Measurements from ENCODE around the gene HEXA. TPM values are rescaled to one million over a fixed set of nuclear protein-coding genes. Genes with fewer than 3 reads are reported as not detected.
"Not testable (repeated sequence)": the region's sequence is repeated elsewhere in the genome, so short reads cannot be mapped to it uniquely, and the experiment has no call there.

HEXA gene
- total RNA-seq, 5 donors from 2014 or later (not counting 1 experiment from before 2014, with no cell fraction given) = 78.2 to 101 (median 88.4) TPM

DNA sequence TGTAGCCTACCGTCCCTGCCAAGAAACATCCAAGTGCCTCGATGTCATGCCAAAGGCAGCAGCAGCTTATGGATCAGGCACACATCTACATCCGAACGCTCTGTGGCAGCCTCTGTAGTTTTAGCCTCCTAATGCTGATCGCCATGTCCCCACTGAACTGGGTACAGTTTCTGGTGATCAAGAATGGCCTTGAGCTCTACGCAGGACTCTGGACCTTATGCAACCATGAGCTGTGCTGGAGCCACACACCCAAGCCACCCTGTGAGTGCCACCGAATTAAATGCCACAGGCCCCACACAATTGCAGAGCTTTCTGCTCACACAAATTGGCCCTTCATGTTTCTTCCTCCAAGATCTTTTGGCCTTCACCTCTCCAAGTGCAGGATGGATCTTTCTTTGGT, 22.8 kb upstream of the HEXA start:
- Mint-ChIP-seq H3K4me1 (no peaks in the 10 kb centered on the region), H3K9me3 (no peaks in the 10 kb centered on the region), H3K27ac (no peak overlapping the region), H3K36me3 (no peaks in the 10 kb centered on the region), H3K27me3 (peaks cover 12 to 15% of the 10 kb centered on the region in 2 donors), H3K4me3 (no peak overlapping the region)
- Histone ChIP-seq H3K9me3 (no peaks in the 10 kb centered on the region), H3K4me3 (ENCODE audit: control insufficient read depth in 1 of 2, extremely low read depth in 1 of 2, low read length in 1 of 2) (no peak overlapping the region), H3K4me1 (ENCODE audit: control insufficient read depth in 1 of 2, extremely low read depth in 1 of 2, insufficient read depth in 2 of 2, low read length in 2 of 2) (no peaks in the 10 kb centered on the region), H3K36me3 (ENCODE audit: control insufficient read depth in 2 of 2, extremely low read depth in 1 of 2, insufficient read depth in 1 of 2, low read length in 1 of 2) (no peaks in the 10 kb centered on the region), H3K27ac (ENCODE audit: low read length) (no peak overlapping the region), H3K27me3 (replicated peaks in 1 of 2; ENCODE audit: control insufficient read depth in 2 of 2, extremely low read depth in 1 of 2, insufficient read depth in 2 of 2, low read length in 1 of 2) (peaks cover 0 to 5% of the 10 kb centered on the region in 2 experiments)
- DNase-seq = no peak
- WGBS (ENCODE audit: insufficient coverage) = 89% methylated on average over 6 of the region's 7 CpGs
- no peak for ATAC-seq (replicated peaks in 1 of 4)
- POLR2A ChIA-PET = interaction anchor here in 1 of 2 donors (0.6 kb wide), 1 partner anchor 88 kb away, joined by 3 read pairs; no protein-coding TSS in a partner anchor
- CTCF ChIA-PET = no interaction called here

DNA sequence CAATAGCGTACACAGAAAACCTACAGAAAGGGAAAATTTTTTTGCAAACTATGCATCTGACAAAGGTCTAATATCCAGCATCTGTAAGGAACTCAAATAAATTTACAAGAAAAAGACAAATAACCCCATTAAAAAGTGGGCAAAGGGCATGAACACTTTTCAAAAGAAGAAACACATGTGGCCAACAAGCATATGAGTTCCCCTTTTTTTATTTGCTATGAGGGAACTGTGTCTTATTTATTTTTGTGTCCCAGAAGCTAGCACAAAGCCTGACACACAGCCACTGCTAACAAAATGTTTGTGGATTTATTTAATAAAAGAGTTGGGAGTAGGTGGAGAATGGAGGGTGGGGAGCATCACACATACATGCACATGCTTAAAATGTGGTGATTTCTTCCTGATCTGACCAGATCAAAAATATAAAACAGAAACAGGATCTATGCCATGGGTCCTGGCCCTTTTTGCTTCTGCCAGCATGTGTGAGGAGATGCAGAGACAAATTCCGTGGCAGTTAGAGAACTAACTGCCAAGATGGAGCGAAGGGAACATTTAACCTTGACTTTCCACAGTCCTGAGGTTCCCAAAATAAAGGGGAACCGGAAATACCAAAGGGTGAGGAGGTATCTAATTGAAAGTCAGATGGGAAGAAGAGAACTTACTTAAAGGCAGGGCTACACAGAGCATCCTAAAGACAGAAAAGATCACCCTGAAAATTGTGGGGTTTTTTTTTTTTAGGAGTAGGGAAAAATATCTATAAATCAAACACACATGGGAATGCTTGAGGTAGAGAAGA, 22.2 kb upstream of the HEXA start, which contains the start of gene TMEM202:
Gene TMEM202, plus strand, starts transcription at position 510 of the 793 bp plus-strand sequence. Its CDS starts 22 bp downstream, at position 532.
- no peak for ATAC-seq (replicated peaks in 1 of 4)
- Histone ChIP-seq H3K4me3 (ENCODE audit: control insufficient read depth in 1 of 2, extremely low read depth in 1 of 2, low read length in 1 of 2) (no peak within 1 kb of the TSS), H3K27me3 (replicated peaks in 1 of 2; ENCODE audit: control insufficient read depth in 2 of 2, extremely low read depth in 1 of 2, insufficient read depth in 2 of 2, low read length in 1 of 2) (peaks cover under 1 to 5% of the 10 kb centered on the region in 2 experiments), H3K36me3 (ENCODE audit: control insufficient read depth in 2 of 2, extremely low read depth in 1 of 2, insufficient read depth in 1 of 2, low read length in 1 of 2) (no peaks in the 10 kb centered on the region), H3K27ac (ENCODE audit: low read length) (no peak within 1 kb of the TSS), H3K4me1 (ENCODE audit: control insufficient read depth in 1 of 2, extremely low read depth in 1 of 2, insufficient read depth in 2 of 2, low read length in 2 of 2) (no peaks in the 10 kb centered on the region), H3K9me3 (no peaks in the 10 kb centered on the region)
- WGBS (ENCODE audit: insufficient coverage) = 56% methylated on average over 2 of the region's 4 CpGs
- H3K4me1 Mint-ChIP-seq = no peaks in the 10 kb centered on the region
- H3K36me3 Mint-ChIP-seq = no peaks in the 10 kb centered on the region
- no peaks in the 10 kb centered on the region for H3K9me3 Mint-ChIP-seq
- no peak within 1 kb of the TSS for H3K27ac Mint-ChIP-seq
- H3K27me3 Mint-ChIP-seq = peaks cover 10 to 12% of the 10 kb centered on the region in 2 donors
- CTCF ChIA-PET = no interaction called here
- no peak for DNase-seq
- POLR2A ChIA-PET = no interaction called here
- H3K4me3 Mint-ChIP-seq = no peak within 1 kb of the TSS

GRCh38 chr15:72396331-72396730, 20.5 kb upstream of the HEXA start:
- H3K27me3 ChIP-seq (replicated peaks in 1 of 2; ENCODE audit: control insufficient read depth in 2 of 2, extremely low read depth in 1 of 2, insufficient read depth in 2 of 2, low read length in 1 of 2); ATAC-seq (replicated peaks in 1 of 4); DNase-seq; H3K36me3 ChIP-seq (ENCODE audit: control insufficient read depth in 2 of 2, extremely low read depth in 1 of 2, insufficient read depth in 1 of 2, low read length in 1 of 2); H3K9me3 ChIP-seq; H3K36me3 Mint-ChIP-seq; H3K27ac Mint-ChIP-seq; H3K4me1 Mint-ChIP-seq; H3K4me1 ChIP-seq (ENCODE audit: control insufficient read depth in 1 of 2, extremely low read depth in 1 of 2, insufficient read depth in 2 of 2, low read length in 2 of 2); H3K9me3 Mint-ChIP-seq; CTCF ChIA-PET; H3K4me3 Mint-ChIP-seq; H3K4me3 ChIP-seq (ENCODE audit: control insufficient read depth in 1 of 2, extremely low read depth in 1 of 2, low read length in 1 of 2); H3K27ac ChIP-seq (ENCODE audit: low read length); POLR2A ChIA-PET: not testable (repeated sequence)
- H3K27me3 Mint-ChIP-seq = peaks cover 1 to 12% of the 10 kb centered on the region in 2 donors
- WGBS (ENCODE audit: insufficient coverage) = no CpG with 5 or more reads among the region's 24 CpGs

GRCh38 chr15:72389231-72389630, 13.4 kb upstream of the HEXA start:
- ATAC-seq (replicated peaks in 1 of 4) (no peak), DNase-seq (no peak)
- no peaks in the 10 kb centered on the region for H3K4me1 Mint-ChIP-seq
- no peaks in the 10 kb centered on the region for H3K36me3 ChIP-seq (ENCODE audit: control insufficient read depth in 2 of 2, extremely low read depth in 1 of 2, insufficient read depth in 1 of 2, low read length in 1 of 2)
- ChIA-PET CTCF (no interaction called here), POLR2A (no interaction called here)
- no peak overlapping the region for H3K27ac Mint-ChIP-seq
- no peaks in the 10 kb centered on the region for H3K36me3 Mint-ChIP-seq
- H3K27me3 ChIP-seq (replicated peaks in 1 of 2; ENCODE audit: control insufficient read depth in 2 of 2, extremely low read depth in 1 of 2, insufficient read depth in 2 of 2, low read length in 1 of 2) = peaks cover 4 to 5% of the 10 kb centered on the region in 2 experiments
- no peaks in the 10 kb centered on the region for H3K9me3 ChIP-seq
- peaks cover 6 to 11% of the 10 kb centered on the region in 2 donors for H3K27me3 Mint-ChIP-seq
- no peaks in the 10 kb centered on the region for H3K9me3 Mint-ChIP-seq
- no CpG with 5 or more reads among the region's 3 CpGs for WGBS (ENCODE audit: insufficient coverage)
- H3K27ac ChIP-seq (ENCODE audit: low read length) = no peak overlapping the region
- H3K4me3 ChIP-seq (ENCODE audit: control insufficient read depth in 1 of 2, extremely low read depth in 1 of 2, low read length in 1 of 2) = no peak overlapping the region
- no peak overlapping the region for H3K4me3 Mint-ChIP-seq
- H3K4me1 ChIP-seq (ENCODE audit: control insufficient read depth in 1 of 2, extremely low read depth in 1 of 2, insufficient read depth in 2 of 2, low read length in 2 of 2) = no peaks in the 10 kb centered on the region

- ChIA-PET CTCF (no interaction called here), POLR2A (no interaction called here)
- Histone ChIP-seq H3K4me3 (ENCODE audit: control insufficient read depth in 1 of 2, extremely low read depth in 1 of 2, low read length in 1 of 2) (no peak overlapping the region), H3K27ac (ENCODE audit: low read length) (no peak overlapping the region), H3K36me3 (ENCODE audit: control insufficient read depth in 2 of 2, extremely low read depth in 1 of 2, insufficient read depth in 1 of 2, low read length in 1 of 2) (no peaks in the 10 kb centered on the region), H3K4me1 (ENCODE audit: control insufficient read depth in 1 of 2, extremely low read depth in 1 of 2, insufficient read depth in 2 of 2, low read length in 2 of 2) (no peaks in the 10 kb centered on the region), H3K9me3 (no peaks in the 10 kb centered on the region), H3K27me3 (replicated peaks in 1 of 2; ENCODE audit: control insufficient read depth in 2 of 2, extremely low read depth in 1 of 2, insufficient read depth in 2 of 2, low read length in 1 of 2) (peaks cover 2 to 4% of the 10 kb centered on the region in 2 experiments)
- ATAC-seq (replicated peaks in 1 of 4) = no peak
- Mint-ChIP-seq H3K9me3 (no peaks in the 10 kb centered on the region), H3K4me3 (no peak overlapping the region), H3K27ac (no peak overlapping the region), H3K27me3 (peaks cover 9 to 11% of the 10 kb centered on the region in 2 donors), H3K4me1 (no peaks in the 10 kb centered on the region), H3K36me3 (no peaks in the 10 kb centered on the region)
- DNase-seq = no peak
Observed at GRCh38 chr15:72387741-72388140, 11.9 kb upstream of the HEXA start.

DNA sequence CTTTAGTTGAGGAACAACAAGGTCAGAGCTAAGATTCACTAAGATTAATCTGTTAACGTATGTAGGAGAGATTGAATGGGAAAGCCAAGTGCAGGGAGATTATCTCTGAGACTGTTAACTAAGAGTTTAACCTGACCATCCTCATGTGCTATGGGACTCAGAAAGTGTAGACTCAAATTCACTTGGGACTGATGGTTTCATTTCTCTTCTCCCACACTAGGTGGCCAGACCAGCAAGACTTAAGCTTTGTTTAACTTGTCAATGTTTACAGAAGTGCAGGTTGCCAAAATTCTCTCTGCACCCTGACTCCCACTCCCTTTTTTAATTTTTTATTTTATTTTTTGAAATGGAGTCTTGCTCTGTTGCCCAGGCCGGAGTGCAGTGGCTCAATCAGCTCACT, 6.3 kb upstream of the HEXA start:
- peaks cover 5 to 8% of the 10 kb centered on the region in 2 donors for H3K27me3 Mint-ChIP-seq
- no peaks in the 10 kb centered on the region for H3K9me3 Mint-ChIP-seq
- Histone ChIP-seq H3K4me1 (ENCODE audit: control insufficient read depth in 1 of 2, extremely low read depth in 1 of 2, insufficient read depth in 2 of 2, low read length in 2 of 2) (peaks cover 0 to under 1% of the 10 kb centered on the region in 2 experiments), H3K4me3 (ENCODE audit: control insufficient read depth in 1 of 2, extremely low read depth in 1 of 2, low read length in 1 of 2) (no peak overlapping the region), H3K9me3 (no peaks in the 10 kb centered on the region), H3K36me3 (ENCODE audit: control insufficient read depth in 2 of 2, extremely low read depth in 1 of 2, insufficient read depth in 1 of 2, low read length in 1 of 2) (no peaks in the 10 kb centered on the region), H3K27ac (ENCODE audit: low read length) (no peak overlapping the region), H3K27me3 (replicated peaks in 1 of 2; ENCODE audit: control insufficient read depth in 2 of 2, extremely low read depth in 1 of 2, insufficient read depth in 2 of 2, low read length in 1 of 2) (peaks cover 0 to 2% of the 10 kb centered on the region in 2 experiments)
- WGBS (ENCODE audit: insufficient coverage) = no CpG with 5 or more reads among the region's 2 CpGs
- DNase-seq (no peak), ATAC-seq (replicated peaks in 1 of 4) (no peak)
- H3K4me3 Mint-ChIP-seq = no peak overlapping the region
- CTCF ChIA-PET = no interaction called here
- POLR2A ChIA-PET = no interaction called here
- no peak overlapping the region for H3K27ac Mint-ChIP-seq
- peaks cover 5 to 14% (median 9%) of the 10 kb centered on the region in 3 donors for H3K4me1 Mint-ChIP-seq
- no peaks in the 10 kb centered on the region for H3K36me3 Mint-ChIP-seq
